ENCODE results near the gene PGAP1. TPM values are rescaled to one million over a fixed set of nuclear protein-coding genes. Genes with fewer than 3 reads are reported as not detected.

Gene PGAP1
- total RNA-seq, 1 experiment from 2014 or later, result 7.1 TPM

DNA sequence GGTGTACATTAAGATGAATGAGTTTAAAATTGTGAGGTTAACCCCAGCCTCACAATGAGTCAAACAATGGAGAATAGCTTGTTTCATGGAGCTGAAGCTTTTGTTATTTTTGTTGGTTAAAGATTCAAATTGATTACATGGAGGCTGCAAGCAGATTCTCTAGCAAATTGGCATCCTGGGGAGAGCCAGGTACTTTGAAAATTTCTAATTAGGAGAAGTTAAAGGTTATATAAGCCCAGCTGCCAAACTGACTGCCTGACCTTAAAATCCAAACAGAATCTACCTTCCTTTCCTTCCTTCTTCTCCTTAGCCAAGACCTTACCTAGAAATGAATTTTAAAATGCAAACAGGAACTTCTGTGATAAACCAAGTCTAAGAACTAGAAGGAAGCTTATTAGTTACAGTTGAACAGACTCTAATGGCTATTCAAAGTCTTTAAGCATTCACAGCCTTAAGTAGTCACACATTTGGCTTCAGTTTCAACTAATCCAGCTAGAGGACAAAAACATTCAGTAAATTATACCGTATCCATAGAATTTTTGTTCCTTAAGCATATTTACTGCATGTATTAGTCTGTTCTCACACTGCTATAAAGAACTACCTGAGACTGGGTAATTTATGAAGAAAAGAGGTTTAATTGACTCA is 31.5 kb upstream of the PGAP1 start:
- no peak overlapping the region for H3K27ac ChIP-seq (ENCODE audit: low read depth, low read length)
- no peak overlapping the region for H3K4me3 ChIP-seq (replicated peaks in 1 of 2; ENCODE audit: low read depth in 1 of 2, low read length in 2 of 2)
- intact Hi-C loops (cut with micrococcal nuclease), result no loop called here
- H3K9me2 ChIP-seq (ENCODE audit: insufficient read depth), result no peaks in the 10 kb centered on the region
- ChIA-PET RAD21 (ENCODE audit: low non-redundant PET in 1 of 2, low total read pairs in 2 of 2, uncharacterized antibody in 2 of 2, unreplicated experiment in 2 of 2) (no interaction called here), CTCF (no interaction called here), POLR2A (no interaction called here)
- H3K36me3 ChIP-seq (ENCODE audit: control insufficient read depth in 1 of 2, insufficient read depth in 2 of 2, low read length in 2 of 2), result no peaks in the 10 kb centered on the region
- H4K20me1 ChIP-seq (ENCODE audit: insufficient read depth), result no peaks in the 10 kb centered on the region
- DNase-seq (ENCODE audit: low read depth, low spot score) (no peak), ATAC-seq (no peak)
- no peak overlapping the region for H3K9ac ChIP-seq (ENCODE audit: low read length)
- BruUV-seq (replicated peaks), result no TSS peak
- H3K27me3 ChIP-seq (ENCODE audit: insufficient read depth, low read length), result no peaks in the 10 kb centered on the region
- H2AFZ ChIP-seq (ENCODE audit: low read depth, low read length, poor library complexity, severe bottlenecking), result no peak overlapping the region
- no peaks in the 10 kb centered on the region for H3K79me2 ChIP-seq (ENCODE audit: insufficient read depth, low read length)
- no peak overlapping the region for H3K4me2 ChIP-seq (ENCODE audit: low read length)
- TF ChIP-seq FOSL1 (IDR thresholded peaks at IDR 0.05; ENCODE audit: low read depth), result no peak
- no peak for TF ChIP-seq POLR2AphosphoS5 (IDR thresholded peaks at IDR 0.05; ENCODE audit: low read depth, low read length)
- TF ChIP-seq, protein P1, sequence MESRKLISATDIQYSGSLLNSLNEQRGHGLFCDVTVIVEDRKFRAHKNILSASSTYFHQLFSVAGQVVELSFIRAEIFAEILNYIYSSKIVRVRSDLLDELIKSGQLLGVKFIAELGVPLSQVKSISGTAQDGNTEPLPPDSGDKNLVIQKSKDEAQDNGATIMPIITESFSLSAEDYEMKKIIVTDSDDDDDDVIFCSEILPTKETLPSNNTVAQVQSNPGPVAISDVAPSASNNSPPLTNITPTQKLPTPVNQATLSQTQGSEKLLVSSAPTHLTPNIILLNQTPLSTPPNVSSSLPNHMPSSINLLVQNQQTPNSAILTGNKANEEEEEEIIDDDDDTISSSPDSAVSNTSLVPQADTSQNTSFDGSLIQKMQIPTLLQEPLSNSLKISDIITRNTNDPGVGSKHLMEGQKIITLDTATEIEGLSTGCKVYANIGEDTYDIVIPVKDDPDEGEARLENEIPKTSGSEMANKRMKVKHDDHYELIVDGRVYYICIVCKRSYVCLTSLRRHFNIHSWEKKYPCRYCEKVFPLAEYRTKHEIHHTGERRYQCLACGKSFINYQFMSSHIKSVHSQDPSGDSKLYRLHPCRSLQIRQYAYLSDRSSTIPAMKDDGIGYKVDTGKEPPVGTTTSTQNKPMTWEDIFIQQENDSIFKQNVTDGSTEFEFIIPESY (IDR thresholded peaks at IDR 0.05; ENCODE audit: extremely low read depth, insufficient replicate concordance, low read length), result no peak
- H3K4me1 ChIP-seq (ENCODE audit: control insufficient read depth in 1 of 2, insufficient read depth in 2 of 2, low read length in 2 of 2), result peaks cover 0 to 2% of the 10 kb centered on the region in 2 experiments; a peak in 1 of 4 replicates
- H3K9me3 ChIP-seq (ENCODE audit: control insufficient read depth in 1 of 2, insufficient read depth in 1 of 2, low read depth in 1 of 2, low read length in 2 of 2), result no peaks in the 10 kb centered on the region

DNA sequence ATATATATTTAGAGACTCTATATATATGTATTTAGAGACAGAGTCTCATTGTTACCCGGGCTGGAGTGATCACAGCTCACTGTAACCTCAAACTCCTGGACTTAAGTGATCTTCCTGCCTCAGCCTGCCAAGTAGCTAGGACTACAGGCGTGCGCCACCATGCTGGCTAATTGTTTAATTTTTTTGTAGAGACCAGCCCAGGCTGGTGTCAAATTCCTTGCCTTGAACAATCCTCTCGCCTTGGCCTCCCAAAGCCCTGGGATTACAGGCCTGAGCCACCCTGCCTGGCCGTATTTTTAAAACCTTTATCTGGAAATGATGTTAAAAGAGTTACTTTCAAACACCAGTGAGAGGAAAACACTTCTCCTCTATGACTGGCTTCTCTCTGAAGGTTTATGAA is 30.9 kb upstream of the PGAP1 start:
- ATAC-seq (no peak), DNase-seq (ENCODE audit: low read depth, low spot score) (no peak)
- intact Hi-C loops (cut with micrococcal nuclease), result no loop called here
- Histone ChIP-seq H3K36me3 (ENCODE audit: control insufficient read depth in 1 of 2, insufficient read depth in 2 of 2, low read length in 2 of 2) (no peaks in the 10 kb centered on the region), H3K9me2 (ENCODE audit: insufficient read depth) (no peaks in the 10 kb centered on the region), H3K79me2 (ENCODE audit: insufficient read depth, low read length) (no peaks in the 10 kb centered on the region), H3K4me3 (replicated peaks in 1 of 2; ENCODE audit: low read depth in 1 of 2, low read length in 2 of 2) (no peak overlapping the region), H3K27ac (ENCODE audit: low read depth, low read length) (no peak overlapping the region), H3K27me3 (ENCODE audit: insufficient read depth, low read length) (no peaks in the 10 kb centered on the region), H2AFZ (ENCODE audit: low read depth, low read length, poor library complexity, severe bottlenecking) (no peak overlapping the region), H4K20me1 (ENCODE audit: insufficient read depth) (no peaks in the 10 kb centered on the region), H3K4me1 (ENCODE audit: control insufficient read depth in 1 of 2, insufficient read depth in 2 of 2, low read length in 2 of 2) (no peaks in the 10 kb centered on the region), H3K9ac (ENCODE audit: low read length) (no peak overlapping the region), H3K4me2 (ENCODE audit: low read length) (no peak overlapping the region), H3K9me3 (ENCODE audit: control insufficient read depth in 1 of 2, insufficient read depth in 1 of 2, low read depth in 1 of 2, low read length in 2 of 2) (no peaks in the 10 kb centered on the region)
- ChIA-PET RAD21 (ENCODE audit: low non-redundant PET in 1 of 2, low total read pairs in 2 of 2, uncharacterized antibody in 2 of 2, unreplicated experiment in 2 of 2) (no interaction called here), CTCF (no interaction called here), POLR2A (no interaction called here)
- TF ChIP-seq RAD21 (IDR thresholded peaks at IDR 0.05; ENCODE audit: low read depth) (no peak), CEBPB (IDR thresholded peaks at IDR 0.05; ENCODE audit: low read depth) (no peak), SRF (IDR thresholded peaks at IDR 0.05; ENCODE audit: low read depth) (no peak), ZNF274 (IDR thresholded peaks at IDR 0.05; ENCODE audit: low read depth, low read length) (no peak), EZH2 (IDR thresholded peaks at IDR 0.05) (no peak)
- TF ChIP-seq, protein P2, sequence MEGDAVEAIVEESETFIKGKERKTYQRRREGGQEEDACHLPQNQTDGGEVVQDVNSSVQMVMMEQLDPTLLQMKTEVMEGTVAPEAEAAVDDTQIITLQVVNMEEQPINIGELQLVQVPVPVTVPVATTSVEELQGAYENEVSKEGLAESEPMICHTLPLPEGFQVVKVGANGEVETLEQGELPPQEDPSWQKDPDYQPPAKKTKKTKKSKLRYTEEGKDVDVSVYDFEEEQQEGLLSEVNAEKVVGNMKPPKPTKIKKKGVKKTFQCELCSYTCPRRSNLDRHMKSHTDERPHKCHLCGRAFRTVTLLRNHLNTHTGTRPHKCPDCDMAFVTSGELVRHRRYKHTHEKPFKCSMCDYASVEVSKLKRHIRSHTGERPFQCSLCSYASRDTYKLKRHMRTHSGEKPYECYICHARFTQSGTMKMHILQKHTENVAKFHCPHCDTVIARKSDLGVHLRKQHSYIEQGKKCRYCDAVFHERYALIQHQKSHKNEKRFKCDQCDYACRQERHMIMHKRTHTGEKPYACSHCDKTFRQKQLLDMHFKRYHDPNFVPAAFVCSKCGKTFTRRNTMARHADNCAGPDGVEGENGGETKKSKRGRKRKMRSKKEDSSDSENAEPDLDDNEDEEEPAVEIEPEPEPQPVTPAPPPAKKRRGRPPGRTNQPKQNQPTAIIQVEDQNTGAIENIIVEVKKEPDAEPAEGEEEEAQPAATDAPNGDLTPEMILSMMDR (IDR thresholded peaks at IDR 0.05 in 2 of 3, conservative IDR thresholded peaks at IDR 0.05 in 1 of 3; ENCODE audit: borderline replicate concordance in 1 of 3, insufficient read depth in 1 of 3, low read depth in 2 of 3, low read length in 2 of 3), result no peak
- TF ChIP-seq, protein P3, sequence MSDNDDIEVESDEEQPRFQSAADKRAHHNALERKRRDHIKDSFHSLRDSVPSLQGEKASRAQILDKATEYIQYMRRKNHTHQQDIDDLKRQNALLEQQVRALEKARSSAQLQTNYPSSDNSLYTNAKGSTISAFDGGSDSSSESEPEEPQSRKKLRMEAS (IDR thresholded peaks at IDR 0.05), result no peak
- BruUV-seq (replicated peaks), result no TSS peak
